Right lobe of liver (tissue), 4 donors: ENCODE measurements around the gene OR8B4.

Source experiments
- CTCF ChIP-seq, 4 donors: fragments of 200-600 bp in 3 of 4; fragments of 450-650 bp in 1 of 4; IDR thresholded peaks; one replicate each; pipeline versions ENCODE4 v1.5.1 to v1.8.0; 2016 to 2022; ENCODE audit warnings: antibody characterized with exemption in 4 of 4, mild to moderate bottlenecking in 2 of 4
- POLR2A ChIP-seq: fragments of 450-650 bp; IDR thresholded peaks from one replicate; pipeline ENCODE4 v1.6.1; 2017; ENCODE audit warnings: antibody characterized with exemption, mild to moderate bottlenecking
- donor health status: DM: no; HTN: no; CAD: no.
- donor health status: DM: no; HTN: no; CAD: no.
- donor health status: DM: no; HTN: yes; CAD: no.

DNA sequence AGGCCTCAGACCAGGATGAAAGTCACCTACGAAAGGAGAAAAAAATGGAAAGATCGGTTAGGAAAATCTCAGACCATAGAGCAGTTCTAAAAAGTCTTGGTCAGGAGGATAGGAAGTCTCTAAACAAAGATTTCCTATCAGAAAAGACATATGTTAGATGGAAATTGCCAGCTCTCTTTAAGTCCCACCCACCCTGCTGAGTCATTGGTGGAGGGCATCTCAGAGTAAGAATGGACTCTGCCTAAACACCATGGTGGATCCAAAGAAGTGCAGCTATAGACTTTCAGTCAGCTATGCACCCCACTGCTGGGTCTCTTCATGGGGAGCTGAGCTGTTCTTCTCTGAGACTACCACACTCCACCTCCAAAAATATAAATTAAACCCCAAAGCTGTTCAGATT is 44.1 kb downstream of the OR8B4 start:
- no peak for TF ChIP-seq CTCF (IDR thresholded peaks at IDR 0.05)
- TF ChIP-seq POLR2A: no peak
